Effector CD4-positive, alpha-beta T cell (primary cell): ENCODE measurements around the gene PEX12.
"Not testable (repeated sequence)": the region's sequence is repeated elsewhere in the genome, so short reads cannot be mapped to it uniquely, and the experiment has no call there.

Experiments used
- DNase-seq: peaks from one replicate; pipeline ENCODE4 v3.0.0-alpha.2; 2020

The PEX12 gene

GRCh38 chr17:35577830-35578196 lies 558 bp downstream of the PEX12 start:
- DNase-seq = no peak

GRCh38 chr17:35575759-35576158 lies 2.6 kb downstream of the PEX12 start:
- no peak for DNase-seq

- no peak for DNase-seq
Observed at GRCh38 chr17:35569405-35569804, 9.0 kb downstream of the PEX12 start.

- DNase-seq = peak; percentile 11
Observed at GRCh38 chr17:35568561-35568960, 9.8 kb downstream of the PEX12 start.

- no peak for DNase-seq
Observed at GRCh38 chr17:35566968-35567367, 11.4 kb downstream of the PEX12 start.

GRCh38 chr17:35563181-35563580 lies 15.2 kb downstream of the PEX12 start:
- not testable (repeated sequence) for DNase-seq

GRCh38 chr17:35560703-35561102 lies 17.7 kb downstream of the PEX12 start, which contains the start of gene SLFN14:
Gene SLFN14 (minus strand): TSS chr17:35560819. CDS start chr17:35558062, 2,757 bp downstream.
- no peak for DNase-seq

GRCh38 chr17:35559495-35560210 lies 18.7 kb downstream of the PEX12 start:
- no peak for DNase-seq

- DNase-seq = no peak
Observed at GRCh38 chr17:35557353-35557752, 21.0 kb downstream of the PEX12 start.

- DNase-seq = no peak
Observed at GRCh38 chr17:35555691-35556090, 22.7 kb downstream of the PEX12 start.

- no peak for DNase-seq
Observed at GRCh38 chr17:35554668-35555067, 23.7 kb downstream of the PEX12 start.

- DNase-seq = no peak
Observed at GRCh38 chr17:35553310-35553709, 25.1 kb downstream of the PEX12 start.

GRCh38 chr17:35548978-35549377 lies 29.4 kb downstream of the PEX12 start:
- no peak for DNase-seq

GRCh38 chr17:35548208-35548810 lies 30.1 kb downstream of the PEX12 start:
- DNase-seq = no peak

- no peak for DNase-seq
Observed at GRCh38 chr17:35546487-35546886, 31.9 kb downstream of the PEX12 start.

- DNase-seq = no peak
Observed at GRCh38 chr17:35545150-35545549, 33.2 kb downstream of the PEX12 start.

GRCh38 chr17:35543856-35544255 lies 34.5 kb downstream of the PEX12 start:
- no peak for DNase-seq

GRCh38 chr17:35542990-35543389 lies 35.4 kb downstream of the PEX12 start:
- no peak for DNase-seq

GRCh38 chr17:35541434-35541833 lies 36.9 kb downstream of the PEX12 start:
- DNase-seq = no peak

GRCh38 chr17:35540589-35541404 lies 37.6 kb downstream of the PEX12 start:
- peak; percentile 17 for DNase-seq

GRCh38 chr17:35539659-35540026 lies 38.7 kb downstream of the PEX12 start:
- no peak for DNase-seq

- DNase-seq = no peak
Observed at GRCh38 chr17:35537601-35538141, 40.7 kb downstream of the PEX12 start, which contains the start of gene SLFN12L. Gene SLFN12L (minus strand): TSS chr17:35537678. CDS start chr17:35522364, 15,314 bp downstream.

GRCh38 chr17:35536664-35537171 lies 41.7 kb downstream of the PEX12 start:
- DNase-seq = peak; percentile 34
